DND-41 (cell line): ENCODE results near the gene INPP5A.

Source experiments
- EZH2 ChIP-seq: IDR thresholded peaks from 3 replicates; pipeline ENCODE4 v1.6.1; 2012; ENCODE audit warnings: borderline replicate concordance, low read depth, mild to moderate bottlenecking, moderate library complexity, low read length, inconsistent platforms; ENCODE audit not compliant: severe bottlenecking
- TF ChIP-seq, protein P1 (sequence below): IDR thresholded peaks from 2 replicates; pipeline ENCODE4 v1.5.1; 2012; ENCODE audit warnings: borderline replicate concordance, low read length, moderate library complexity, mild to moderate bottlenecking; ENCODE audit not compliant: poor library complexity, severe bottlenecking; ENCODE audit errors: extremely low read depth

DNA sequence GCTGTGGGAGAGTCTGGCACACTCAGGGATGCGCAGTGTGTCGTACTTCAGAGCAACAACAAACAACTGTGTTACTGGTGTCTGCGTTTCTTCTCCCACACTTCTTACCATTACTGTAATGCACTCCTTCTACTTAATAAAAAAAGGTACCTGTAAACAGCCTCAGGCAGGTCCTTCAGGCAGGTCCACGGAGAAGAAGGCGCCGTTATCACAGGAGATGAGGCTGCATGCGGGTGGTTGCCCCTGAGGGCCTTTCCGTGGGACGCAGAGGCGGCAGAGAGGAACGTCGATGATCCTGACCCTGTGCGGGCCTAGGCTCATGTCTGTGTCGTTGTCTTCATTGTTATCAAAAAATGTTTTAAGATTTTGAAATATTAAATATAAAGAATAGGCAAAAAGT, 219.0 kb downstream of the INPP5A start:
- TF ChIP-seq, protein P1, sequence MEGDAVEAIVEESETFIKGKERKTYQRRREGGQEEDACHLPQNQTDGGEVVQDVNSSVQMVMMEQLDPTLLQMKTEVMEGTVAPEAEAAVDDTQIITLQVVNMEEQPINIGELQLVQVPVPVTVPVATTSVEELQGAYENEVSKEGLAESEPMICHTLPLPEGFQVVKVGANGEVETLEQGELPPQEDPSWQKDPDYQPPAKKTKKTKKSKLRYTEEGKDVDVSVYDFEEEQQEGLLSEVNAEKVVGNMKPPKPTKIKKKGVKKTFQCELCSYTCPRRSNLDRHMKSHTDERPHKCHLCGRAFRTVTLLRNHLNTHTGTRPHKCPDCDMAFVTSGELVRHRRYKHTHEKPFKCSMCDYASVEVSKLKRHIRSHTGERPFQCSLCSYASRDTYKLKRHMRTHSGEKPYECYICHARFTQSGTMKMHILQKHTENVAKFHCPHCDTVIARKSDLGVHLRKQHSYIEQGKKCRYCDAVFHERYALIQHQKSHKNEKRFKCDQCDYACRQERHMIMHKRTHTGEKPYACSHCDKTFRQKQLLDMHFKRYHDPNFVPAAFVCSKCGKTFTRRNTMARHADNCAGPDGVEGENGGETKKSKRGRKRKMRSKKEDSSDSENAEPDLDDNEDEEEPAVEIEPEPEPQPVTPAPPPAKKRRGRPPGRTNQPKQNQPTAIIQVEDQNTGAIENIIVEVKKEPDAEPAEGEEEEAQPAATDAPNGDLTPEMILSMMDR = no peak
- no peak for TF ChIP-seq EZH2
